Measurements from ENCODE around the gene DZIP1.

DZIP1 gene

GRCh38 chr13:95552208-95552538 lies 92.3 kb downstream of the DZIP1 start:
- TF ChIP-seq, protein P1, sequence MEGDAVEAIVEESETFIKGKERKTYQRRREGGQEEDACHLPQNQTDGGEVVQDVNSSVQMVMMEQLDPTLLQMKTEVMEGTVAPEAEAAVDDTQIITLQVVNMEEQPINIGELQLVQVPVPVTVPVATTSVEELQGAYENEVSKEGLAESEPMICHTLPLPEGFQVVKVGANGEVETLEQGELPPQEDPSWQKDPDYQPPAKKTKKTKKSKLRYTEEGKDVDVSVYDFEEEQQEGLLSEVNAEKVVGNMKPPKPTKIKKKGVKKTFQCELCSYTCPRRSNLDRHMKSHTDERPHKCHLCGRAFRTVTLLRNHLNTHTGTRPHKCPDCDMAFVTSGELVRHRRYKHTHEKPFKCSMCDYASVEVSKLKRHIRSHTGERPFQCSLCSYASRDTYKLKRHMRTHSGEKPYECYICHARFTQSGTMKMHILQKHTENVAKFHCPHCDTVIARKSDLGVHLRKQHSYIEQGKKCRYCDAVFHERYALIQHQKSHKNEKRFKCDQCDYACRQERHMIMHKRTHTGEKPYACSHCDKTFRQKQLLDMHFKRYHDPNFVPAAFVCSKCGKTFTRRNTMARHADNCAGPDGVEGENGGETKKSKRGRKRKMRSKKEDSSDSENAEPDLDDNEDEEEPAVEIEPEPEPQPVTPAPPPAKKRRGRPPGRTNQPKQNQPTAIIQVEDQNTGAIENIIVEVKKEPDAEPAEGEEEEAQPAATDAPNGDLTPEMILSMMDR (IDR thresholded peaks at IDR 0.05; ENCODE audit: insufficient read depth, low read depth, low read length, missing control alignments), result no peak
- H3K4me3 ChIP-seq (ENCODE audit: low read length), result no peak overlapping the region
- DNase-seq (ENCODE audit: low read depth), result no peak

GRCh38 chr13:95547531-95548167 lies 96.9 kb downstream of the DZIP1 start:
- H3K4me3 ChIP-seq (ENCODE audit: low read length), result no peak overlapping the region
- no peak for DNase-seq (ENCODE audit: low read depth)
- TF ChIP-seq, protein P1 (IDR thresholded peaks at IDR 0.05; ENCODE audit: insufficient read depth, low read depth, low read length, missing control alignments), result no peak

- TF ChIP-seq, protein P1 (IDR thresholded peaks at IDR 0.05; ENCODE audit: insufficient read depth, low read depth, low read length, missing control alignments), result no peak
- H3K4me3 ChIP-seq (ENCODE audit: low read length), result no peak overlapping the region
- no peak for DNase-seq (ENCODE audit: low read depth)
These were observed 97.6 kb downstream of the DZIP1 start for GRCh38 chr13:95546919-95547318.

- DNase-seq (ENCODE audit: low read depth), result no peak
- H3K4me3 ChIP-seq (ENCODE audit: low read length), result no peak overlapping the region
- TF ChIP-seq, protein P1 (IDR thresholded peaks at IDR 0.05; ENCODE audit: insufficient read depth, low read depth, low read length, missing control alignments), result no peak
These were observed 100.2 kb downstream of the DZIP1 start for GRCh38 chr13:95544293-95544692.

GRCh38 chr13:95541911-95542474 lies 102.5 kb downstream of the DZIP1 start:
- H3K4me3 ChIP-seq (ENCODE audit: low read length), result no peak overlapping the region
- DNase-seq (ENCODE audit: low read depth), result no peak
- TF ChIP-seq, protein P1 (IDR thresholded peaks at IDR 0.05; ENCODE audit: insufficient read depth, low read depth, low read length, missing control alignments), result no peak

DNA sequence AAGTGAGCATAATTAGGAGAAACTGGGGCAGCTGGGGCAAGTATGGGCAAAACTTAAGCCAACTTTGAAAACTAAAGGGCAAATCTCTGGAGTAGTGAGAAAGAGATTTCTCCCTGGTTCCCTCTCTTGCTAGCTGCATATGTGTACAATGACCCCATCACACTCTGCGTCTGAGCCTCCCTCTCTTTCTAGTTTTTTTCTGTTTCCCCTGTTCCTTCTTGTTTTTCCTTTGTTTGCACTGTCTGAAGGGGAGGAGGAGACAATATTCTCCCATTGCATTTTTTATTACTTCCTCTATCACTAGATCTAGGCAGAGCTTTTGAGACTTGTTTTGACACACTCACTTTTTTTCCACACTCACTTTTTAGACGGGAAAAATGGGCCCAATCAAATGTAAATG lies 103.2 kb downstream of the DZIP1 start:
- DNase-seq (ENCODE audit: low read depth), result no peak
- no peak overlapping the region for H3K4me3 ChIP-seq (ENCODE audit: low read length)
- TF ChIP-seq, protein P1 (IDR thresholded peaks at IDR 0.05; ENCODE audit: insufficient read depth, low read depth, low read length, missing control alignments), result no peak

- no peak overlapping the region for H3K4me3 ChIP-seq (ENCODE audit: low read length)
- DNase-seq (ENCODE audit: low read depth), result no peak
- TF ChIP-seq, protein P1 (IDR thresholded peaks at IDR 0.05; ENCODE audit: insufficient read depth, low read depth, low read length, missing control alignments), result no peak
These were observed 103.6 kb downstream of the DZIP1 start for GRCh38 chr13:95540888-95541287.

Data from epithelial cell of esophagus (primary cell).